GM21526 (cell line): Measurements from ENCODE around the gene JMJD8.
"Not testable (repeated sequence)": the region's sequence is repeated elsewhere in the genome, so short reads cannot be mapped to it uniquely, and the experiment has no call there.

Experiments
- ATAC-seq: cut with Tn5 transposase; IDR thresholded peaks from one replicate; pipeline ENCODE4 v1.9.1; 2021; ENCODE audit warnings: moderate library complexity; ENCODE audit not compliant: unreplicated experiment, low FRiP score

The JMJD8 gene

DNA sequence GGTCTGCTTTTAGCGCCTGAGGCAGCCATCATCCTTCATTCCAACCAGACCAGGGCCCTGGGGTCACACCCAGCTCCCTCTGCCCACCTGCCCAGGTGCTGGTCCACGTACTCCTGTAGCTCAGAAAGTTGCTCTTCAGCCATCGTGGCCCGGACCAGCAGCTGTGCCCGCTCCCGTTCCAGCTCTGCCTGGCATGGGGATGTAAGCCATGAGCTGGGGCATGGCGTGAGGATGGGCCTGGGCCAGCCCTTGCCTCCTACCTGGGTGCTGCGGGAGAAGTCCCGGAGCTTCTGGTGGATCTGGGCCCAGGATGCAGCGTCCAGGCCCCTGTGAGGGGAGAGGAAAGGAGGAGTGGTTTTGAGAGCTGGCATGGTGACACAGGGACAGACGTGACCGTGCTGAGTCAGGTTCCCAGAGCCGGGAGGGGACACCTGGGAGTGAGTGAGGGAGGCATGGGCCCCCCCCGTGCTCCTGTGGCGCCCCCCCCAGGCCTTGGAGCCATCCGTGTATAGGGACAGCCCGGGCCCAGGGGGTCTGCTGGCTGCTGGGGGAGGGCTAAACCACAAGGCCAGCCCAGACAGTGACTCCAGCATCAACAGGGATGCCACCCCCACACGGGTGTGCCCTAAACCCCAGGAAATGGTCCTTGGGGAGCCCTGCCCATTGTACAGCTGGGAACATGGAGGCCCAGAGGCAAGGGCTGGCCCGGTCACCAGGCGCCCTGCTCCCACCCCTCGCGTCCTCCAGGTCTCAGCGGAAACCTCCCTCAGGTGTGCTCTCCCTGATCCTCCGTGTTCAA is 38.9 kb upstream of the JMJD8 start:
- ATAC-seq = no peak

DNA sequence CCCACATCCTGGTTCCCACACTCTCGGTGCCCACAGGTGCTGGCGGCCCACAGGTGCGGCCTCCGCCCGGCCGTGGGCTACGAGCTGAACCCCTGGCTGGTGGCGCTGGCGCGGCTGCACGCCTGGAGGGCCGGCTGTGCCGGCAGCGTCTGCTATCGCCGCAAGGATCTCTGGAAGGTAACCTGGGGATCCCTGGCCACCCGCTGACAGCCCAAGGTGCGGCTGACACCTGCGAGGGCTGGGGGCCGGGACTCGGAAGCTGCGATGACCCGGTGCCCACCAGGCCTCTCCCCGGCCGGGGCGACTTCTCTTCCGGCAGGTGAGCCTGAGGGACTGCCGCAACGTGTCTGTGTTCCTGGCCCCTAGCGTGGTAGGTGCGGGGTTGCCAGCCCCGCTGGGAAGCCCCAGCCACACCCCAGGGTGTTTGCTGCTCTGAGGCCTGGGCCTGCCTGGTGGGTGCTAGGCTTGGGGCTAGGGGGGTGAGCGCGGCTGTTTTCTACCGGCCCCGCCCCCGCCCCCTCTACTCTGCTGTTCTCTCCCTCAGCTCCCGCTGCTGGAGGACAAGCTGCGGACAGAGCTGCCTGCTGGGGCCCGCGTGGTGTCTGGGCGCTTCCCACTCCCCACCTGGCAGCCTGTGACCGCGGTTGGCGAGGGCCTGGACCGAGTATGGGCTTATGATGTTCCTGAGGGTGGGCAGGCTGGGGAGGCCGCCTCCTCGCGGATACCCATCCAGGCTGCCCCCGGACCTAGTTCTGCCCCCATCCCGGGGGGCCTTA is 37.8 kb upstream of the JMJD8 start:
- no peak for ATAC-seq

DNA sequence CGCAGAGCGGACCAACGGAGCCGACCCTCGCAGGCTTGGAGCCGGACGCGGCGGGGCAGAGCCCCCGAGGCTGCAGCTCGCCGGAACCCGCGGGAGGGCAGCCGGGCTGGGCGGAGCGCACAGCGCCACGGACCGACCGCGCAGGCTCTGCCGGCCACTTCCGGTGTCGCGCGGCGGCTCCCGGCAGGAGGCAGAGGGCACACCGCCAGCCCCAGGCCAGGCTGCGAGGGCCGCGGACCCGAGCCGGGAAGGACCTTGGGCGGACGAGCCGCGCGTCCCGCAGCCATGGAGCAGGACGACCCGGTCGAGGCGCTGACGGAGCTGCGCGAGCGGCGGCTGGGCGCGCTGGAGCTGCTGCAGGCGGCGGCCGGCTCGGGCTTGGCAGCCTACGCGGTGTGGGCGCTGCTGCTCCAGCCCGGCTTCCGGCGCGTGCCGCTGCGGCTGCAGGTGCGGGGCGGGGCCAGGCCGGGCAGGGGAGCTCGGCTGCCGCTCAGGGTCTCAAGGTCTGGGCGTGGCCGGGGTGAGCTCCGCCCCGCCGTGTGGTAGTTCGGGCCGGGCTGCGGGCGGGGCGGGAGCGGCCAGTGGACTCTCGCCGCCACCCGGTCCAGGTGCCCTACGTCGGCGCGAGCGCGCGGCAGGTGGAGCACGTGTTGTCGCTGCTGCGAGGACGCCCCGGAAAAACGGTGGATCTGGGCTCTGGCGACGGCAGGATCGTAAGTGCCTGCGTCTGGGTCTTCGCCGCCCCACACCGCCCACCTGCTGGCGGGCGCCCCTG is 37.0 kb upstream of the JMJD8 start, which contains the start of gene ANTKMT:
ANTKMT (plus strand) TSS at position 157 of the 775 bp plus-strand sequence; CDS start at position 286, 129 bp downstream.
- peak; percentile 54 for ATAC-seq

GRCh38 chr16:720447-720989 is 36.4 kb upstream of the JMJD8 start:
- ATAC-seq = no peak

- ATAC-seq = no peak
Measured at GRCh38 chr16:719815-720446, 35.8 kb upstream of the JMJD8 start.

GRCh38 chr16:718922-719321 is 34.8 kb upstream of the JMJD8 start:
- ATAC-seq = no peak

- no peak for ATAC-seq
Measured at GRCh38 chr16:718389-718788, 34.3 kb upstream of the JMJD8 start.

DNA sequence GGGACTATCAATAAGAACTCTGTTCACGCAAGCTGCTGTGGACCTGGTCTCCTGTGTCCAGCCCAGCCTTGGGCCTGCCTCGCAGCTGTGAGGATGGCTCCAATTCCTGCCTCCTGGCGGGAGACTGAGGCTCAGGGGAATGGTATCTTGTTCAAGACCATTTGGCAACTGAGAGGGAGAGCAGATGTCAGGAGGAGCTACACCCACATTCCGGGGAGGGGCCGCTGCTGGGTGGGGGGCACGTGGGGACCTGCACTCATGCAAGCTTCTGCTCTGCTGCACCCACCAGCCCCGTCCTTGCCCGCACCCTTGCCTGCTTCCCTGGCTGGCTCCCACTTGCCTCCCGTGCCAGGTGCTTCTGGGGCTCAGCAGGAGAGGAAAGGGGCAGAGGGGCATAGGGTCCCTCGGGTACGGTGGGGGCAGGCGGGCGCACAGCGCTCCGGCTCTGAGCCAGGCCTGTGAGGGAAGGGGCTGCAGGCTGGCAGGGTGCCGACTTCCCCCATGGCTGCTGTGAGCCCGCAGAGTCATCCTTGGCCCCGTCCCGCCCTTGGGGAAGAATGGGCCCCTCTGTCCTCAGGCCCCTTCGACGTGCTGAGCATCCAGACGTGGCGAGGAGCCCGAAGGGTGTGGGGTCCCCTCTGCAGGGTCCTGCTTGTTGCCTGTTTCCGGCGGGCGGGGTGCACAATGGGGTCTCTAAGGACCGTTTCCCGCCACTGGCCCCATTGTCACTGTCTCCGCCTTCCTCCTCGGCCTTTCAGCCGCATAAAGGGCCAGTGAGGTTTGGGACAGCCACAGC is 33.5 kb upstream of the JMJD8 start:
- ATAC-seq = no peak

- ATAC-seq = no peak
Measured at GRCh38 chr16:716768-717325, 32.7 kb upstream of the JMJD8 start.

GRCh38 chr16:716200-716568 is 32.0 kb upstream of the JMJD8 start:
- ATAC-seq = no peak

GRCh38 chr16:715477-716199 is 31.5 kb upstream of the JMJD8 start:
- no peak for ATAC-seq

DNA sequence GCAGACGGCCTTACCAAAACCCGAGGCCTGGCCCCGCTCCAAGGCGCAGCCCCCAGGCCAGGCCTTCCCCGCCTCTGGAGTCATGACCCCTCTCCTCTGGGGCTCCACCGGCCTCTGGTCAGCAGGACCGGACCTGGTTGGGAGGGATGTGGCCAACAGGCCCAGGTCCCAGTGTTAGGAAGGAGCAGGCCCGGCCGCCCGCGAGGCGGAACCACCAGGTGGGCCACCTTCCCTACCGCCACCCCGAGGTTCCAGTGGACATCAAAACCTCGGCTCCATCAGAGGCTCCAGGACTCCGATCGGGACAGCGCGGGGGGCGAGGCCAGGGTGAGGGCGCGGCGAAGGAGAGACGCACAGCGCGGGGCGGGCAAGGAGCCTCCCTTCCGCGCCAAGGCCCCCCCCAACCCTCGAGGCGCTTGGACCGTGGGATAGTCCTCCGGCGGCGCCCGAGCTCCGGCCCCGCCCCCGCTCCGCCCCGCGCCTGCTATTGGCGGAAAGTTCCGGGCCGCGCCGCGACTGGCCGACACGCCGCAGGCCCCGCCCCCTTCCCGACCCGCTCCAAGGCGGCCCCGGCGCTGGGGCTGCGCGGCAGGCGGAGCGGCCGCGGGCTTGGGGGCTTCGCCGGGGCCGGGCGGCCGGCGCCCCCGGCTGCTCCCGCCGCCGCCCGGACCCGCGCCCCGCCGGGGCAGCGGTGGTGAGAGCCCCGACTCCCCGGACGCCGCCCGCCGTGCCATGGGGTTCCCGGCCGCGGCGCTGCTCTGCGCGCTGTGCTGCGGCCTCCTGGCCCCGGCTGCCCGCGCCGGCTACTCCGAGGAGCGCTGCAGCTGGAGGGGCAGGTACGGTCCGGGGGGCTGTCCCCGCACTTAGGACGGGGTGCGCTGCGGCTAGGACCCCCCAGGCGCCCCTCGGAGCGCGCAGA is 30.7 kb upstream of the JMJD8 start, which contains the start of gene METRN:
METRN (plus strand) TSS at position 561 of the 919 bp plus-strand sequence; CDS start at position 733, 172 bp downstream.
- ATAC-seq = no peak

- ATAC-seq = no peak
Measured at GRCh38 chr16:714079-714478, 29.9 kb upstream of the JMJD8 start.

- ATAC-seq = not testable (repeated sequence)
Measured at GRCh38 chr16:712740-713250, 28.7 kb upstream of the JMJD8 start.

- ATAC-seq = no peak
Measured at GRCh38 chr16:711548-712320, 27.6 kb upstream of the JMJD8 start.

GRCh38 chr16:711084-711483 is 26.9 kb upstream of the JMJD8 start:
- ATAC-seq = no peak
